Peyer's patch (tissue), 4 donors: Measurements from ENCODE around the gene KAZN. TPM values are rescaled to one million over a fixed set of nuclear protein-coding genes. Genes with fewer than 3 reads are reported as not detected.

Experiments
- DNase-seq, 3 donors: peaks; one replicate each; pipeline ENCODE4 v3.0.0-alpha.2; 2017 to 2019
- H3K27ac ChIP-seq, 4 donors: fragments of 200-600 bp; sonication (generic); one replicate each; pipeline ENCODE4 v1.5.1; 2016 to 2019
- H3K27me3 ChIP-seq, 2 donors: fragments of 200-600 bp; sonication (generic); one replicate each; pipeline ENCODE4 v1.5.1; 2019
- H3K36me3 ChIP-seq, 3 donors: fragments of 200-600 bp; sonication (generic); one replicate each; pipeline ENCODE4 v1.5.1; 2016 to 2019
- H3K4me1 ChIP-seq, 4 donors: fragments of 200-600 bp; sonication (generic); one replicate each; pipeline ENCODE4 v1.5.1; 2016 to 2019
- H3K4me3 ChIP-seq, 4 donors: fragments of 200-600 bp; sonication (generic); 1 replicate in 3 of 4; 2 replicates in 1 of 4; pipeline ENCODE4 v1.5.1; 2016 to 2019; ENCODE audit warnings: mild to moderate bottlenecking in 1 of 4
- H3K9me3 ChIP-seq, 4 donors: fragments of 200-600 bp; sonication (generic); one replicate each; pipeline ENCODE4 v1.5.1; 2016 to 2019; ENCODE audit warnings: mild to moderate bottlenecking in 1 of 4
- POLR2A ChIP-seq, 2 donors: fragments of 450-650 bp; IDR thresholded peaks; one replicate each; pipeline ENCODE4 v1.5.1; 2017; ENCODE audit warnings: antibody characterized with exemption in 2 of 2, mild to moderate bottlenecking in 2 of 2, moderate library complexity in 2 of 2
- total RNA-seq, 4 donors: library from RNA; depleted of rRNA; stranded (reverse); fragments of >200 nt; gene quantifications; one replicate each; pipeline ENCODE4 v1.1.0, GENCODE V29; 2016
- TF ChIP-seq, protein P1 (sequence below), 6 experiments: fragments of 450-650 bp in 4 of 6; fragments of 200-600 bp in 2 of 6; sonication (generic) in 1 of 6; IDR thresholded peaks; one replicate each; pipeline ENCODE4 v1.5.1; 2017 to 2019; ENCODE audit warnings: antibody characterized with exemption in 6 of 6, mild to moderate bottlenecking in 3 of 6, moderate library complexity in 1 of 6

The KAZN gene
- total RNA-seq, 4 donors from 2014 or later: 14.9 to 25.5 (median 21.7) TPM

DNA sequence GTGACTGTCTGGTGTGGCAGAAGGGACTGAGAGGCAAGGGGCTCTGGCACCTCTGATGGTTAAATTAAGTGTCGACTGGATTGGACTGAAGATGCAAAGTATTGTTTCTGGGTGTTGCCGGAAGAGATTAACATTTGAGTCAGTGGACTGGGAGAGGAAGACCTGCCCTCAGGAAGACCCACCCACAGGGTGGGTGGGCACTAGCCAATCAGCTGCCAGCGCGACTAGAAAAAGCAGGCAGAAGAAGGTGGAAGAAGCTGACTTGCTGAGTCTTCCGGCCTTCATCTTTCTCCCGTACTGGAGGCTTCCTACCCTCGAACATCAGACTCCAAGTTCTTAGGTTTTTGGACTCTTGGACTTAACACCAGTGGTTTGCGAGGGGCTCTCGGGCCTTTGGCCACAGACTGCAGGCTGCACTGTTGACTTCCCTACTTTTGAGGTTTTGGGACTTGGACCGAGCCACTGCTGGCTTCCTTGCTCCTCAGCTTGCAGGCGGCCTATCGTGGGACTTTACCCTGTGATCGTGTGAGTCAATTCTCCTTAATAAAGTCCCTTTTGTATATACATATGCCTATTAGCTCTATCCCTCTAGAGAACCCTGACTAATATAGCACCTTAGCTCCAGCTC is 79.6 kb downstream of the KAZN start:
- Histone ChIP-seq H3K4me1 (no peaks in the 10 kb centered on the region), H3K36me3 (no peaks in the 10 kb centered on the region), H3K27me3 (no peaks in the 10 kb centered on the region), H3K4me3 (no peak overlapping the region), H3K27ac (no peak overlapping the region), H3K9me3 (no peaks in the 10 kb centered on the region)
- no peak for TF ChIP-seq POLR2A (IDR thresholded peaks at IDR 0.05)
- TF ChIP-seq, protein P1, sequence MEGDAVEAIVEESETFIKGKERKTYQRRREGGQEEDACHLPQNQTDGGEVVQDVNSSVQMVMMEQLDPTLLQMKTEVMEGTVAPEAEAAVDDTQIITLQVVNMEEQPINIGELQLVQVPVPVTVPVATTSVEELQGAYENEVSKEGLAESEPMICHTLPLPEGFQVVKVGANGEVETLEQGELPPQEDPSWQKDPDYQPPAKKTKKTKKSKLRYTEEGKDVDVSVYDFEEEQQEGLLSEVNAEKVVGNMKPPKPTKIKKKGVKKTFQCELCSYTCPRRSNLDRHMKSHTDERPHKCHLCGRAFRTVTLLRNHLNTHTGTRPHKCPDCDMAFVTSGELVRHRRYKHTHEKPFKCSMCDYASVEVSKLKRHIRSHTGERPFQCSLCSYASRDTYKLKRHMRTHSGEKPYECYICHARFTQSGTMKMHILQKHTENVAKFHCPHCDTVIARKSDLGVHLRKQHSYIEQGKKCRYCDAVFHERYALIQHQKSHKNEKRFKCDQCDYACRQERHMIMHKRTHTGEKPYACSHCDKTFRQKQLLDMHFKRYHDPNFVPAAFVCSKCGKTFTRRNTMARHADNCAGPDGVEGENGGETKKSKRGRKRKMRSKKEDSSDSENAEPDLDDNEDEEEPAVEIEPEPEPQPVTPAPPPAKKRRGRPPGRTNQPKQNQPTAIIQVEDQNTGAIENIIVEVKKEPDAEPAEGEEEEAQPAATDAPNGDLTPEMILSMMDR (IDR thresholded peaks at IDR 0.05): no peak
- no peak for DNase-seq

DNA sequence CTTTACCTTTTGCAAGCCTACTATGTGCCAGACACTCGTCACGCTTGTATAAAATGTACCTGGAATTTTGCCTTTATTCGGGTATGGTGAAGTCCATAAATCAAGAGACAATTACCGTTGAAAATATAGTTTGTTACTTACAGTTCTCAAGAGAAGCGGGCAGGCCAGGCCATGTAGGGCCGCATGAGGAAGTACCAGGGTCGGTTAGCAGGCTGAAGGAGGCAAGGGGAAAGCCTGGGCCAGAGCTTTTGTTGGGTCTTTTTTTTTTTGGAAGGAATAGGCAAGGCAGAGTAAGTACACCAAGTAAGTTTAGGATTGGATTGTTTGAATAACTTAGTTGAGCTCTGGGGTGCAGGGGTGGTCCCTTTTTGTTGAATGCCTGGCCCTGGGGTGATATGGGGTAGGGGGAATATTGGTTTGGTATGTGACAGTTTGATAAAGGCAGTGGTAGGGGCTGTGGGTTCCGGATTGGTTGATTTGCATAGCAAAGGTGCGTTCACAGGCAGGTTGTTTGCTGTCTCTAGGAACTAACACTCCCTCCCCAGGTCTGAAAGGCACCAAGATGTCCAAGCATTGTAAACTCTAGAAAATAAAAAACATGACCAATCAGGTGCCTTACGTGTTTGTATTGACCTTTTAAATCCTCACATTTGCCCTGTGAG is 80.7 kb downstream of the KAZN start:
- no peak for TF ChIP-seq POLR2A (IDR thresholded peaks at IDR 0.05)
- TF ChIP-seq, protein P1 (IDR thresholded peaks at IDR 0.05): no peak
- no peaks in the 10 kb centered on the region for H3K36me3 ChIP-seq
- no peak for DNase-seq
- no peaks in the 10 kb centered on the region for H3K27me3 ChIP-seq
- no peak overlapping the region for H3K4me3 ChIP-seq
- no peak overlapping the region for H3K27ac ChIP-seq
- peaks cover 0 to 1% (median 0%) of the 10 kb centered on the region in 4 donors for H3K9me3 ChIP-seq
- no peaks in the 10 kb centered on the region for H3K4me1 ChIP-seq

DNA sequence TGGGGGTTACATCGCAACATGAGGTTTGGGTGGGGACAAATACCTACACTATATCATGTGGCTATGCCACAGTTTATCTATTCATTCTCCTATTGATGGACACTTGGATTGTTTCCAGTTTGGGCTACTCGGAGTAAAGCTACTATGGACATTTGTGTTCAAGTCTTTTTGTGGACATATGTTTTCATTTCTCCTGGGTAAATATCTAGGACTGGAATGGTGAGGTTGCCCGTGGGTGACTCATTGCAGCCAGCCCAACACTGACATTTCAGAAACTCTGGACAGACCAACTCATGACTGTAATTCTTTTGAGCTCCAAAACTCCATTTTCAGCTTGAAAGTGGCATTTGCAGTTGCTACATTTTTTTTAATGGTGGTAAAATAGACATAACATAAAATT is 82.7 kb downstream of the KAZN start:
- peaks cover 0 to 6% (median 0%) of the 10 kb centered on the region in 4 donors for H3K9me3 ChIP-seq
- H3K4me1 ChIP-seq: no peaks in the 10 kb centered on the region
- H3K4me3 ChIP-seq: no peak overlapping the region
- TF ChIP-seq, protein P1 (IDR thresholded peaks at IDR 0.05): no peak
- TF ChIP-seq POLR2A (IDR thresholded peaks at IDR 0.05): no peak
- DNase-seq: no peak
- H3K27me3 ChIP-seq: no peaks in the 10 kb centered on the region
- H3K36me3 ChIP-seq: no peaks in the 10 kb centered on the region
- no peak overlapping the region for H3K27ac ChIP-seq

DNA sequence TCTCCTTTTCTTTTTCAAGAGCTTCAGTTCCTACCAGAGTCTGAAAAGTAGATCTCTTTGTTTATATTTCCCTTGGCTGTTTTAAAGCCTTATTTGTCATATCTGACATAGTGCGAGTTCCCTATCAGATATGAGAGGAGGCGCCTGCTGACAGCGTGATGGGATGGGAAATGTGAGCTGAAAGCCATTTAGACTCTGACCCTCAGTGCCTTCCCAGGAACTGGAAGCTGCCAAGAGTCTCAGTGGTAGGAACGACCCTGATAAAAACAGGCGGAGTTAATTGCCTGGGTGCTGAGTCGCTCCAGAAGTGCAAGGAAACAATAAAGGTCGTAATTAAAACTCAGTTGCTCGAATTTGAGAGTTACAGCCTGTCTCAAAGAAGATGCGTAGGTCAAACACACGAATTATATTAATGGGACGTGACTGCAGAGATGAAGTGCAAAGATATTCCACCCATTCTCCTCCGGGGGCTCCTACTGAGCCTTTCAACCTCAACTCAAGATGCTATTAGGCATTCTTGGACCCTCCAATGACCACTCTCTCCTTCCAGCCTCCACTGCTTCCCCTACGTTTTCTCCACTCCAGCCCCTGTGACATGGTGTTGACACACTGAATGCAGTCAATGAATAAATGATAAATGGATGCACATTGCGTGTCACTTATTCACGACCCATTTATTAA is 84.6 kb downstream of the KAZN start:
- no peak overlapping the region for H3K27ac ChIP-seq
- DNase-seq: peak in 1 of 3 donors; percentile 49
- no peaks in the 10 kb centered on the region for H3K4me1 ChIP-seq
- no peaks in the 10 kb centered on the region for H3K36me3 ChIP-seq
- no peak overlapping the region for H3K4me3 ChIP-seq
- TF ChIP-seq, protein P1 (IDR thresholded peaks at IDR 0.05): no peak
- peaks cover 0 to 6% (median 0%) of the 10 kb centered on the region in 4 donors for H3K9me3 ChIP-seq
- no peaks in the 10 kb centered on the region for H3K27me3 ChIP-seq

DNA sequence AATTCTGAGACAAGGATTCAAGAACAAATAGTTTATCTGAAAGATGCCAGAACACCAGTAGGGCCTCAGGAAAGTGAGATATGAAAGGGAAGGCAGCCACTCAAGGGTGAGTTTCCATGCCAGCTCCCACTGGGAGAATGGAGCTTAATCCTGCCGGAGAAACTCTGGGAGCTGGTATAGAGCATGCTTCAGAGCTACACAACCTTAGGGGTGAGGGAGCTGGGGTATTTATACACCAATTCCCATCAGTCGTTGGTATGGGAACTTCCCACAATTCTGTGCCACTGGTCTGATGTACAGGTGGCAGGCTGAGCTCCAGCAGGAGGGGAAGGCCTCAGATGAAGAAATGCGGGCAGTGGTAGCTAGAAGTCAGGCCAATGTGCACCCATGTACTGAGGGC is 86.6 kb downstream of the KAZN start:
- Histone ChIP-seq H3K4me3 (no peak overlapping the region), H3K4me1 (no peaks in the 10 kb centered on the region), H3K9me3 (peaks cover 0 to 6% (median 0%) of the 10 kb centered on the region in 4 donors), H3K27me3 (no peaks in the 10 kb centered on the region), H3K36me3 (no peaks in the 10 kb centered on the region), H3K27ac (no peak overlapping the region)
- TF ChIP-seq, protein P1 (IDR thresholded peaks at IDR 0.05): no peak
- no peak for TF ChIP-seq POLR2A (IDR thresholded peaks at IDR 0.05)
- no peak for DNase-seq
